ENCODE measurements around the gene PPIP5K1.

DNA sequence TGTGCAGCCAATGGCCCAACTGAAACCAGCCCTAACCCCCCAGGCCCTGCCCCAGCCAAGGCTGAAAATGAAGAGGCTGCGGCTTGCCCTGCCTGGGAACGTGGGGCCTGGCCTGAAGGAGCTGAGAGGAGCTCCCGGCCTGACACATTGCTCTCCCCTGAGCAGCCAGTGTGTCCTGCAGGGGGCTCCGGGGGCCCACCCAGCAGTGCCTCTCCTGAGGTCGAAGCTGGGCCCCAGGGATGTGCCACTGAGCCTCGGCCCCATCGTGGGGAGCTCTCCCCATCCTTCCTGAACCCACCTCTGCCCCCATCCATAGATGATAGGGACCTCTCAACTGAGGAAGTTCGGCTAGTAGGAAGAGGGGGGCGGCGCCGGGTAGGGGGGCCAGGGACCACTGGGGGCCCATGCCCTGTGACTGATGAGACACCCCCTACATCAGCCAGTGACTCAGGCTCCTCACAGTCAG, 61.4 kb downstream of the PPIP5K1 start:
- TF ChIP-seq, protein P1, sequence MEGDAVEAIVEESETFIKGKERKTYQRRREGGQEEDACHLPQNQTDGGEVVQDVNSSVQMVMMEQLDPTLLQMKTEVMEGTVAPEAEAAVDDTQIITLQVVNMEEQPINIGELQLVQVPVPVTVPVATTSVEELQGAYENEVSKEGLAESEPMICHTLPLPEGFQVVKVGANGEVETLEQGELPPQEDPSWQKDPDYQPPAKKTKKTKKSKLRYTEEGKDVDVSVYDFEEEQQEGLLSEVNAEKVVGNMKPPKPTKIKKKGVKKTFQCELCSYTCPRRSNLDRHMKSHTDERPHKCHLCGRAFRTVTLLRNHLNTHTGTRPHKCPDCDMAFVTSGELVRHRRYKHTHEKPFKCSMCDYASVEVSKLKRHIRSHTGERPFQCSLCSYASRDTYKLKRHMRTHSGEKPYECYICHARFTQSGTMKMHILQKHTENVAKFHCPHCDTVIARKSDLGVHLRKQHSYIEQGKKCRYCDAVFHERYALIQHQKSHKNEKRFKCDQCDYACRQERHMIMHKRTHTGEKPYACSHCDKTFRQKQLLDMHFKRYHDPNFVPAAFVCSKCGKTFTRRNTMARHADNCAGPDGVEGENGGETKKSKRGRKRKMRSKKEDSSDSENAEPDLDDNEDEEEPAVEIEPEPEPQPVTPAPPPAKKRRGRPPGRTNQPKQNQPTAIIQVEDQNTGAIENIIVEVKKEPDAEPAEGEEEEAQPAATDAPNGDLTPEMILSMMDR (IDR thresholded peaks at IDR 0.05; ENCODE audit: insufficient read depth, low read length), result no peak
- TF ChIP-seq SPI1 (IDR thresholded peaks at IDR 0.05; ENCODE audit: borderline replicate concordance, low read depth), result no peak
- TF ChIP-seq REST (IDR thresholded peaks at IDR 0.05; ENCODE audit: insufficient replicate concordance, low read depth), result no peak

Data from HL-60 (cell line).